H1 (cell line): ENCODE data around the gene TRABD2B. TPM values are rescaled to one million over a fixed set of nuclear protein-coding genes. Genes with fewer than 3 reads are reported as not detected.

Experiments used
- CTCF ChIA-PET: fragments of 300-600 bp; sonication (Branson Sonifier 250); formaldehyde crosslinking; loops from one replicate; lab custom pipeline; 2021; ENCODE audit not compliant: partially characterized antibody; lab: Charles Lee
- POLR2A ChIA-PET: fragments of 300-600 bp; sonication (Branson Sonifier 250); formaldehyde crosslinking; loops from one replicate; lab custom pipeline; 2021; ENCODE audit warnings: inconsistent platforms; ENCODE audit not compliant: partially characterized antibody; lab: Charles Lee
- DNase-seq, 2 experiments: peaks; one replicate each; pipeline versions ENCODE4 v3.0.0 to v3.0.0-alpha.2; 2010 to 2022; ENCODE audit warnings: low spot score in 2 of 2, low read depth in 1 of 2, mixed read lengths in 1 of 2
- FAIRE-seq: peaks from 2 replicates; lab custom pipeline; 2011; peaks lifted over from hg19 to GRCh38; lab: Jason Lieb, UNC
- H2AFZ ChIP-seq: 2 replicates; pipeline ENCODE4 v1.8.1; 2012; ENCODE audit warnings: low read length, inconsistent platforms
- H2AK5ac ChIP-seq: 2 replicates; pipeline ENCODE4 v1.6.1; 2013; ENCODE audit warnings: low read depth, low read length
- H2BK120ac ChIP-seq: replicated peaks from 2 replicates; pipeline ENCODE3; 2013; ENCODE audit warnings: low read depth, low read length, inconsistent platforms
- H2BK12ac ChIP-seq: 2 replicates; pipeline ENCODE4 v1.6.1; 2013; ENCODE audit warnings: low read depth, low read length
- H2BK15ac ChIP-seq: 2 replicates; pipeline ENCODE4 v1.6.1; 2013; ENCODE audit warnings: low read length
- H2BK20ac ChIP-seq: 2 replicates; pipeline ENCODE4 v1.6.1; 2013; ENCODE audit warnings: low read length
- H2BK5ac ChIP-seq: 2 replicates; pipeline ENCODE4 v1.6.1; 2013; ENCODE audit warnings: low read depth, low read length
- H3K14ac ChIP-seq: 2 replicates; pipeline ENCODE4 v1.6.1; 2013; ENCODE audit warnings: inconsistent platforms; ENCODE audit not compliant: insufficient read length
- H3K18ac ChIP-seq: 2 replicates; pipeline ENCODE4 v1.6.1; 2013; ENCODE audit warnings: low read length; ENCODE audit errors: extremely low read depth
- H3K23ac ChIP-seq: 2 replicates; pipeline ENCODE4 v1.6.1; 2013; ENCODE audit warnings: inconsistent platforms; ENCODE audit not compliant: insufficient read length
- H3K23me2 ChIP-seq: 2 replicates; pipeline ENCODE4 v1.6.1; 2013; ENCODE audit warnings: low read depth, low read length
- H3K27ac ChIP-seq: 2 replicates; pipeline ENCODE4 v1.6.1; 2011; ENCODE audit warnings: low read depth, low read length, inconsistent platforms
- H3K27me3 ChIP-seq, 4 experiments: replicated peaks in 1 of 4; 1 replicate in 1 of 4; 2 replicates in 3 of 4; pipeline versions ENCODE4 v1.6.1 to v1.8.1; 2011 to 2013; ENCODE audit warnings: low read length in 3 of 4, mild to moderate bottlenecking in 3 of 4, inconsistent platforms in 2 of 4, mixed read lengths in 2 of 4, moderate library complexity in 1 of 4; ENCODE audit not compliant: control insufficient read depth in 3 of 4, insufficient read depth in 3 of 4; ENCODE audit errors: extremely low read depth in 1 of 4
- H3K36me3 ChIP-seq, 4 experiments: 2 replicates each; pipeline versions ENCODE4 v1.6.1 to v1.8.1; 2011 to 2013; ENCODE audit warnings: mild to moderate bottlenecking in 4 of 4, low read length in 3 of 4, moderate library complexity in 2 of 4, control low read depth in 1 of 4, inconsistent platforms in 1 of 4; ENCODE audit not compliant: insufficient read depth in 4 of 4, control insufficient read depth in 2 of 4
- H3K4ac ChIP-seq: replicated peaks from 2 replicates; pipeline ENCODE3; 2013; ENCODE audit warnings: low read length, low read depth, mixed read lengths, inconsistent platforms; ENCODE audit not compliant: insufficient read length
- H3K4me1 ChIP-seq, 4 experiments: replicated peaks in 1 of 4; 1 replicate in 1 of 4; 2 replicates in 3 of 4; pipeline versions ENCODE4 v1.6.1 to v1.8.1; 2011 to 2013; ENCODE audit warnings: low read length in 3 of 4, inconsistent platforms in 2 of 4, mixed read lengths in 1 of 4; ENCODE audit not compliant: insufficient read depth in 4 of 4, control insufficient read depth in 3 of 4
- H3K4me2 ChIP-seq, 2 experiments: 2 replicates each; pipeline versions ENCODE4 v1.6.1 to v1.8.1; 2011 to 2013; ENCODE audit warnings: low read depth in 2 of 2, low read length in 2 of 2, control low read depth in 1 of 2, inconsistent platforms in 1 of 2, mild to moderate bottlenecking in 1 of 2; ENCODE audit not compliant: insufficient read depth in 1 of 2
- H3K4me3 ChIP-seq, 4 experiments: fragments of 200-600, 300-600 bp in 1 of 4; sonication (generic), shearing (Covaris generic), sonication (Bioruptor Twin) in 1 of 4; 2 replicates each; pipeline versions ENCODE4 v1.5.1 to v1.8.1; 2011 to 2016; ENCODE audit warnings: low read length in 4 of 4, low read depth in 3 of 4, control low read depth in 2 of 4, inconsistent platforms in 2 of 4, mild to moderate bottlenecking in 2 of 4, mixed read lengths in 1 of 4, moderate library complexity in 1 of 4; ENCODE audit not compliant: insufficient read depth in 2 of 4; ENCODE audit errors: extremely low read depth in 1 of 4
- H3K56ac ChIP-seq: replicated peaks from 2 replicates; pipeline ENCODE3; 2013; ENCODE audit warnings: low read depth, mild to moderate bottlenecking, mixed read lengths, low read length, inconsistent platforms; ENCODE audit not compliant: insufficient read length
- H3K79me1 ChIP-seq: 2 replicates; pipeline ENCODE4 v1.6.1; 2013; ENCODE audit warnings: low read depth, low read length, control low read depth
- H3K79me2 ChIP-seq, 2 experiments: 2 replicates each; pipeline versions ENCODE4 v1.6.1 to v1.8.1; 2012 to 2013; ENCODE audit warnings: low read length in 2 of 2, mild to moderate bottlenecking in 2 of 2, inconsistent platforms in 1 of 2; ENCODE audit not compliant: insufficient read depth in 2 of 2, control insufficient read depth in 1 of 2
- H3K9ac ChIP-seq, 4 experiments: replicated peaks in 1 of 4; 1 replicate in 1 of 4; 2 replicates in 3 of 4; pipeline versions ENCODE4 v1.6.1 to v1.8.1; 2011 to 2013; ENCODE audit warnings: low read depth in 3 of 4, low read length in 3 of 4, control low read depth in 2 of 4, mild to moderate bottlenecking in 2 of 4, moderate library complexity in 2 of 4, inconsistent platforms in 1 of 4; ENCODE audit errors: extremely low read depth in 1 of 4
- H3K9me3 ChIP-seq, 2 experiments: 2 replicates each; pipeline versions ENCODE4 v1.6.1 to v1.8.1; 2012 to 2013; ENCODE audit warnings: mild to moderate bottlenecking in 2 of 2, moderate library complexity in 2 of 2, control low read depth in 1 of 2, inconsistent platforms in 1 of 2, low read depth in 1 of 2, low read length in 1 of 2, mixed read lengths in 1 of 2; ENCODE audit not compliant: insufficient read depth in 2 of 2
- H4K20me1 ChIP-seq, 2 experiments: replicated peaks in 1 of 2; 2 replicates each; pipeline versions ENCODE3 to v1.8.1; 2011 to 2013; ENCODE audit warnings: inconsistent platforms in 2 of 2, low read length in 2 of 2, mild to moderate bottlenecking in 1 of 2; ENCODE audit not compliant: insufficient read depth in 2 of 2, control insufficient read depth in 1 of 2
- H4K5ac ChIP-seq: 2 replicates; pipeline ENCODE4 v1.6.1; 2013; ENCODE audit warnings: low read length, low read depth, mixed read lengths, inconsistent platforms; ENCODE audit not compliant: insufficient read length
- H4K8ac ChIP-seq: 2 replicates; pipeline ENCODE4 v1.8.0; 2013; ENCODE audit warnings: mild to moderate bottlenecking, moderate library complexity, low read length, inconsistent platforms; ENCODE audit not compliant: insufficient read depth; ENCODE audit errors: extremely low read depth
- H4K91ac ChIP-seq: replicated peaks from 2 replicates; pipeline ENCODE3; 2013; ENCODE audit warnings: low read length, mixed read lengths, inconsistent platforms; ENCODE audit not compliant: insufficient read length
- CHD2 ChIP-seq: IDR thresholded peaks from 2 replicates; pipeline ENCODE4 v1.6.1; 2012; ENCODE audit warnings: low read length, improper control_type of control experiment
- EGR1 ChIP-seq: IDR thresholded peaks from 2 replicates; pipeline ENCODE4 v1.6.1; 2011; ENCODE audit warnings: low read depth, low read length, borderline replicate concordance
- FOSL1 ChIP-seq: IDR thresholded peaks from 2 replicates; pipeline ENCODE4 v1.6.1; 2011; ENCODE audit warnings: mild to moderate bottlenecking, low read depth, low read length, moderate library complexity; ENCODE audit not compliant: insufficient read depth
- HDAC2 ChIP-seq, 2 experiments: fragments of 300-600 bp in 1 of 2; sonication (generic) in 1 of 2; IDR thresholded peaks; 2 replicates each; pipeline ENCODE4 v1.6.1; 2011 to 2012; ENCODE audit warnings: low read depth in 2 of 2, low read length in 2 of 2, mild to moderate bottlenecking in 2 of 2, moderate library complexity in 2 of 2, borderline replicate concordance in 1 of 2, inconsistent platforms in 1 of 2
- KDM1A ChIP-seq: fragments of 200-600, 300-600 bp; sonication (generic); IDR thresholded peaks from 2 replicates; pipeline ENCODE4 v1.7.1; 2016; ENCODE audit warnings: mild to moderate bottlenecking, low read length, borderline replicate concordance
- KDM5A ChIP-seq: fragments of 200-600 bp; IDR thresholded peaks from 2 replicates; pipeline ENCODE4 v1.7.1; 2012; ENCODE audit warnings: mild to moderate bottlenecking, low read length, inconsistent platforms, mixed read lengths
- POLR2AphosphoS5 ChIP-seq: IDR thresholded peaks from 2 replicates; pipeline ENCODE4 v1.6.1; 2011; ENCODE audit warnings: low read depth, low read length
- RFX5 ChIP-seq: IDR thresholded peaks from 2 replicates; pipeline ENCODE4 v1.6.1; 2011; ENCODE audit warnings: low read depth, low read length, improper control_type of control experiment, borderline replicate concordance
- SAP30 ChIP-seq: fragments of 300-600 bp; sonication (generic); IDR thresholded peaks from 2 replicates; pipeline ENCODE4 v1.7.1; 2012; ENCODE audit warnings: low read length, moderate library complexity, mild to moderate bottlenecking, inconsistent platforms; ENCODE audit not compliant: insufficient read depth, insufficient replicate concordance
- SP2 ChIP-seq: IDR thresholded peaks from 2 replicates; pipeline ENCODE4 v1.6.1; 2012; ENCODE audit warnings: mild to moderate bottlenecking, low read length, inconsistent platforms
- SRF ChIP-seq: IDR thresholded peaks from 2 replicates; pipeline ENCODE4 v1.6.1; 2011; ENCODE audit warnings: mild to moderate bottlenecking, low read depth, low read length, moderate library complexity
- TAF7 ChIP-seq: optimal IDR thresholded peaks from 2 replicates; pipeline ENCODE3; 2011; ENCODE audit warnings: low read depth, mild to moderate bottlenecking, inconsistent platforms, low read length, moderate library complexity, borderline replicate concordance
- WGBS, 2 experiments: shearing (Covaris generic) in 1 of 2; methylation state at CpG; one replicate each; pipeline versions ENCODE4 v1.1.6 to v1.1.7; 2013 to 2015; ENCODE audit warnings: low lambda C conversion rate in 2 of 2, mixed read lengths in 2 of 2, inconsistent platforms in 1 of 2, low coverage in 1 of 2, missing lambda C conversion rate in 1 of 2; ENCODE audit not compliant: insufficient replicate concordance in 2 of 2, insufficient coverage in 1 of 2, insufficient read length in 1 of 2; ENCODE audit errors: extremely low coverage in 1 of 2, missing lambda C conversion rate in 1 of 2; 5-methylcytosine and 5-hydroxymethylcytosine counted together
- polyA plus RNA-seq, 7 experiments: library from polyadenylated mRNA; depleted of rRNA in 3 of 7; stranded (reverse) in 5 of 7; unstranded in 2 of 7; fragments of >200 nt in 5 of 7; fragments of 200-250 nt in 2 of 7; gene quantifications; 1 replicate in 5 of 7; 2 replicates in 1 of 7; 4 replicates in 1 of 7; pipeline versions ENCODE4 v1.2.1 to v1.2.3, GENCODE V29; 2011 to 2013; ENCODE audit warnings: missing spikeins in 2 of 7, mixed read lengths in 2 of 7
- total RNA-seq: library from RNA; stranded (reverse); fragmentation: NEBNext Ultra II Directional; extraction: Animal tissue kit (Norgen Biotek cat#: 25700); gene quantifications from 2 replicates; pipeline ENCODE4 v1.2.1, GENCODE V29; 2021
- TF ChIP-seq, protein P1 (sequence below): IDR thresholded peaks from 2 replicates; pipeline ENCODE4 v1.6.1; 2012; ENCODE audit warnings: low read length, inconsistent platforms

TRABD2B gene
- total and polyA plus RNA-seq, 2 of the 8 experiments (the other 6 are each of a cell fraction or from before 2014, with no cell fraction given): 0.95 to 3.4 TPM

- CTCF ChIA-PET: interaction anchor here (0.8 to 2.5 kb wide), 2 partner anchors 10 to 36 kb away, joined by 4 to 6 read pairs; no protein-coding TSS in a partner anchor
- no peak overlapping the region for H2AK5ac ChIP-seq
- H3K4ac ChIP-seq: no peak overlapping the region
- no peak overlapping the region for H3K27ac ChIP-seq
- H3K27me3 ChIP-seq: no peaks in the 10 kb centered on the region
- no peak overlapping the region for H2BK15ac ChIP-seq
- H3K23me2 ChIP-seq: no peaks in the 10 kb centered on the region
- no peak overlapping the region for H3K14ac ChIP-seq
- H3K9me3 ChIP-seq: no peaks in the 10 kb centered on the region
- POLR2A ChIA-PET: no interaction called here
- H3K18ac ChIP-seq: no peak overlapping the region
- no peaks in the 10 kb centered on the region for H3K36me3 ChIP-seq
- H2BK20ac ChIP-seq: no peak overlapping the region
- no peak overlapping the region for H3K4me2 ChIP-seq
- no peak for DNase-seq
- H3K23ac ChIP-seq: no peak overlapping the region
- H4K5ac ChIP-seq: no peak overlapping the region
- H2AFZ ChIP-seq: no peak overlapping the region
- H3K56ac ChIP-seq: no peak overlapping the region
- H3K4me1 ChIP-seq: peaks cover 0 to 6% (median 1%) of the 10 kb centered on the region in 4 experiments; a peak in 2 of 7 replicates
- no peak overlapping the region for H2BK12ac ChIP-seq
- H4K20me1 ChIP-seq: peaks cover 0 to 6% of the 10 kb centered on the region in 2 experiments
- no peaks in the 10 kb centered on the region for H3K79me2 ChIP-seq
- H2BK120ac ChIP-seq: no peak overlapping the region
- H2BK5ac ChIP-seq: no peak overlapping the region
- WGBS, 2 experiments: 58% methylated on average over 5 of the region's 5 CpGs; no CpG with 5 or more reads in 1 of the 2 experiments
- no peak overlapping the region for H3K4me3 ChIP-seq
- no peak overlapping the region for H3K9ac ChIP-seq
- H4K8ac ChIP-seq: no peak overlapping the region
- no peak overlapping the region for H4K91ac ChIP-seq
- no peak for FAIRE-seq
- no peaks in the 10 kb centered on the region; the same call in 1 of the 2 replicates for H3K79me1 ChIP-seq
- TF ChIP-seq FOSL1 (no peak), RFX5 (no peak), CHD2 (no peak), KDM1A (no peak), POLR2AphosphoS5 (no peak), HDAC2 (IDR thresholded peaks at IDR 0.05; ENCODE audit: borderline replicate concordance in 1 of 2, low read depth in 2 of 2, low read length in 2 of 2) (no peak), TAF7 (no peak), SP2 (no peak), SAP30 (no peak), EGR1 (no peak), KDM5A (no peak), SRF (no peak)
- TF ChIP-seq, protein P1, sequence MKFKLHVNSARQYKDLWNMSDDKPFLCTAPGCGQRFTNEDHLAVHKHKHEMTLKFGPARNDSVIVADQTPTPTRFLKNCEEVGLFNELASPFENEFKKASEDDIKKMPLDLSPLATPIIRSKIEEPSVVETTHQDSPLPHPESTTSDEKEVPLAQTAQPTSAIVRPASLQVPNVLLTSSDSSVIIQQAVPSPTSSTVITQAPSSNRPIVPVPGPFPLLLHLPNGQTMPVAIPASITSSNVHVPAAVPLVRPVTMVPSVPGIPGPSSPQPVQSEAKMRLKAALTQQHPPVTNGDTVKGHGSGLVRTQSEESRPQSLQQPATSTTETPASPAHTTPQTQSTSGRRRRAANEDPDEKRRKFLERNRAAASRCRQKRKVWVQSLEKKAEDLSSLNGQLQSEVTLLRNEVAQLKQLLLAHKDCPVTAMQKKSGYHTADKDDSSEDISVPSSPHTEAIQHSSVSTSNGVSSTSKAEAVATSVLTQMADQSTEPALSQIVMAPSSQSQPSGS: no peak
Measured at GRCh38 chr1:47821760-47822159, 175.4 kb downstream of the TRABD2B start.
